HepG2 (cell line): Measurements from ENCODE around the gene ZNF276. TPM values are rescaled to one million over a fixed set of nuclear protein-coding genes. Genes with fewer than 3 reads are reported as not detected.

Source experiments
- BRCA1 ChIP-seq: sonication (generic); formaldehyde crosslinking; IDR thresholded peaks from 2 replicates; pipeline ENCODE4 v1.4.0; 2020; ENCODE audit warnings: missing genetic modification reagents
- CEBPG ChIP-seq: IDR thresholded peaks from 2 replicates; pipeline ENCODE4 v1.6.1; 2016
- ELF3 ChIP-seq: IDR thresholded peaks from 2 replicates; pipeline ENCODE4 v1.6.1; 2016; ENCODE audit warnings: missing genetic modification reagents, missing compliant biosample characterization
- FLYWCH1 ChIP-seq: sonication (generic); formaldehyde crosslinking; IDR thresholded peaks from 2 replicates; pipeline ENCODE4 v1.8.1; 2023; ENCODE audit warnings: mild to moderate bottlenecking, missing genetic modification reagents
- GFI1 ChIP-seq: sonication (generic); formaldehyde crosslinking; IDR thresholded peaks from 2 replicates; pipeline ENCODE4 v1.5.0; 2020; ENCODE audit warnings: missing genetic modification reagents, mild to moderate bottlenecking, borderline replicate concordance
- HHEX ChIP-seq: IDR thresholded peaks from 2 replicates; pipeline ENCODE4 v1.6.1; 2016; ENCODE audit warnings: control low read depth
- HNF4A ChIP-seq: sonication (generic); formaldehyde crosslinking; IDR thresholded peaks from 2 replicates; pipeline ENCODE4 v1.4.0; 2020; ENCODE audit warnings: missing genetic modification reagents
- HOXA9 ChIP-seq: sonication (generic); formaldehyde crosslinking; IDR thresholded peaks from 2 replicates; pipeline ENCODE4 v1.8.1; 2022; ENCODE audit warnings: missing genetic modification reagents, mild to moderate bottlenecking, moderate library complexity, borderline replicate concordance
- PAX8 ChIP-seq: sonication (generic); formaldehyde crosslinking; IDR thresholded peaks from 2 replicates; pipeline ENCODE4 v1.8.0; 2022; ENCODE audit warnings: mild to moderate bottlenecking, missing genetic modification reagents, borderline replicate concordance
- REL ChIP-seq: sonication (generic); formaldehyde crosslinking; conservative IDR thresholded peaks from 2 replicates; pipeline ENCODE4 v1.8.0; 2022; ENCODE audit warnings: mild to moderate bottlenecking, missing genetic modification reagents, moderate library complexity
- RFX5 ChIP-seq: IDR thresholded peaks from 2 replicates; pipeline ENCODE4 v1.6.1; 2011; ENCODE audit warnings: low read depth, low read length, improper control_type of control experiment
- SOX13 ChIP-seq, 3 experiments: fragments of 450-650 bp in 1 of 3; sonication (generic) in 1 of 3; formaldehyde crosslinking in 1 of 3; IDR thresholded peaks in 2 of 3; conservative IDR thresholded peaks in 1 of 3; 2 replicates each; pipeline versions ENCODE4 v1.5.0 to v1.6.1; 2016 to 2020; ENCODE audit warnings: antibody characterized with exemption in 1 of 3, mild to moderate bottlenecking in 1 of 3, missing compliant biosample characterization in 1 of 3, missing genetic modification reagents in 1 of 3, moderate library complexity in 1 of 3
- SRY ChIP-seq: sonication (generic); formaldehyde crosslinking; IDR thresholded peaks from 2 replicates; pipeline ENCODE4 v1.8.0; 2022; ENCODE audit warnings: mild to moderate bottlenecking, missing genetic modification reagents
- TBP ChIP-seq: sonication (generic); formaldehyde crosslinking; IDR thresholded peaks from 2 replicates; pipeline ENCODE4 v1.5.0; 2020; ENCODE audit warnings: missing genetic modification reagents
- TGIF2 ChIP-seq: IDR thresholded peaks from 2 replicates; pipeline ENCODE4 v1.6.1; 2016; ENCODE audit warnings: control low read depth, missing compliant biosample characterization
- ZBTB3 ChIP-seq: sonication (generic); formaldehyde crosslinking; IDR thresholded peaks from 2 replicates; pipeline ENCODE4 v1.4.0; 2020; ENCODE audit warnings: low read depth, mild to moderate bottlenecking, moderate library complexity, missing genetic modification reagents, borderline replicate concordance
- ZFP1 ChIP-seq: IDR thresholded peaks from 2 replicates; pipeline ENCODE4 v1.6.1; 2016
- ZMAT3 ChIP-seq: sonication (generic); formaldehyde crosslinking; conservative IDR thresholded peaks from 2 replicates; pipeline ENCODE4 v1.7.0; 2021; ENCODE audit warnings: missing genetic modification reagents
- ZMYM3 ChIP-seq: sonication (generic); formaldehyde crosslinking; IDR thresholded peaks from 2 replicates; pipeline ENCODE4 v1.5.1; 2020; ENCODE audit warnings: mild to moderate bottlenecking, missing genetic modification reagents
- ZNF121 ChIP-seq: sonication (generic); formaldehyde crosslinking; IDR thresholded peaks from 2 replicates; pipeline ENCODE4 v1.5.0; 2020; ENCODE audit warnings: mild to moderate bottlenecking, missing genetic modification reagents
- ZNF180 ChIP-seq: sonication (generic); formaldehyde crosslinking; IDR thresholded peaks from 2 replicates; pipeline ENCODE4 v1.4.0; 2020; ENCODE audit warnings: low read depth, missing genetic modification reagents, borderline replicate concordance
- ZNF317 ChIP-seq: sonication (generic); formaldehyde crosslinking; IDR thresholded peaks from 2 replicates; pipeline ENCODE4 v1.5.0; 2020; ENCODE audit warnings: mild to moderate bottlenecking, missing genetic modification reagents
- ZNF337 ChIP-seq: sonication (generic); formaldehyde crosslinking; IDR thresholded peaks from 2 replicates; pipeline ENCODE4 v1.5.1; 2020; ENCODE audit warnings: missing genetic modification reagents, low read depth, mild to moderate bottlenecking, borderline replicate concordance
- ZNF34 ChIP-seq: sonication (generic); formaldehyde crosslinking; IDR thresholded peaks from 2 replicates; pipeline ENCODE4 v1.4.0; 2020; ENCODE audit warnings: mild to moderate bottlenecking, missing genetic modification reagents, borderline replicate concordance
- ZNF558 ChIP-seq: sonication (generic); formaldehyde crosslinking; IDR thresholded peaks from 2 replicates; pipeline ENCODE4 v1.9.0; 2022; ENCODE audit warnings: mild to moderate bottlenecking, missing genetic modification reagents, borderline replicate concordance
- ZNF605 ChIP-seq: sonication (generic); formaldehyde crosslinking; IDR thresholded peaks from 2 replicates; pipeline ENCODE4 v1.8.0; 2022; ENCODE audit warnings: mild to moderate bottlenecking, missing genetic modification reagents
- ZNF740 ChIP-seq: sonication (generic); formaldehyde crosslinking; IDR thresholded peaks from 2 replicates; pipeline ENCODE4 v1.4.0; 2020; ENCODE audit warnings: missing genetic modification reagents
- ZNF747 ChIP-seq: sonication (generic); formaldehyde crosslinking; IDR thresholded peaks from 2 replicates; pipeline ENCODE4 v1.8.1; 2023; ENCODE audit warnings: missing genetic modification reagents, mild to moderate bottlenecking, borderline replicate concordance
- polyA plus RNA-seq, 8 experiments: library from polyadenylated mRNA; depleted of rRNA in 3 of 8; stranded (reverse) in 7 of 8; unstranded in 1 of 8; fragments of >200 nt; fragmentation: Illumina TruSeq in 4 of 8; extraction: Trizol in 4 of 8; gene quantifications; 2 replicates each; pipeline versions ENCODE4 v1.2.1 to v1.2.3, GENCODE V29; 2011 to 2016; ENCODE audit warnings: low read depth in 4 of 8, missing spikeins in 1 of 8, mixed read lengths in 1 of 8; ENCODE audit not compliant: insufficient read depth in 1 of 8
- total RNA-seq, 5 experiments: library from RNA; depleted of rRNA; stranded (reverse); fragments of >200 nt; fragmentation: Illumina TruSeq; extraction: Trizol; gene quantifications; 2 replicates each; pipeline ENCODE4 v1.2.3, GENCODE V29; 2016; ENCODE audit warnings: low read depth in 1 of 5
- TF ChIP-seq, protein P1 (sequence below): sonication (generic); formaldehyde crosslinking; IDR thresholded peaks from 2 replicates; pipeline ENCODE4 v1.5.1; 2020; ENCODE audit warnings: mild to moderate bottlenecking, missing genetic modification reagents

The ZNF276 gene
- total and polyA plus RNA-seq, 2 of the 13 experiments (the other 11 are each of a cell fraction or from before 2014, with no cell fraction given), result 17.7 to 18.0 TPM

DNA sequence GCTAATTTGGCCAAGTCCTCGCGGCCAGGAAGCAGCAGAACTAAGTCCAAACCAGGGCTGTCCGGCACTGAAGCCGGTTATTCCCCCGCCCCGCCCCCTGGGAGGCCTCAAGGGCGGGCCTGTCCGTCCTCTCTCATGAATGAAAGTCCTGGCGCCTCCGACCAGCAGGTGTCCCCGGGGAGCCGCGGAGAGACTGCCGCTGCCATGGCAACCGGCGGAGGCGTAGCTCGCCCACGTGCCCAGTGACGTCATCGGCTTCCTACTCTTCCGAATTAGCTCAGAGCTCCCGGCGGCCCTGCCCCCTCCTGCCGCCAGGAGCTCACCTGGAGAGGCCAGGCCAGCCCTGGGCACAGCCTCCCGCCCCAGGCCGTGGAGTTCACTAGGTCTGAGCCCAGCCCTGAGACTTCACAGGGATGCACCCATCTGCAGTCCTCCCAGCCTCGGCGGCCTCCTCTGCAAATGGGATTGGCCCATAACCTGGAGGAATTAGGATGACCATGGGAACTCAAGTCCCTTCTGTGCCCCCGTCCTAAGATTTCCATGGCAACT, 21.2 kb upstream of the ZNF276 start (continued):
- TF ChIP-seq ZNF605 (CRISPR knock-in tag) (peak; percentile 94), ZNF337 (CRISPR knock-in tag) (no peak; the same call in 1 of the 2 replicates), ZNF121 (CRISPR knock-in tag) (peak; percentile 67), ZMYM3 (CRISPR knock-in tag) (no peak), ZNF747 (CRISPR knock-in tag) (peak; percentile 64; the same call in 1 of the 2 replicates), HNF4A (CRISPR knock-in tag) (peak; percentile 74), ZNF740 (CRISPR knock-in tag) (peak; percentile 25; the same call in 1 of the 2 replicates), ZNF558 (CRISPR knock-in tag) (no peak), ELF3 (CRISPR knock-in tag) (peak; percentile 80), SRY (CRISPR knock-in tag) (peak; percentile 74; the same call in 1 of the 2 replicates), REL (0 out of 2 replicates have a peak, but pooled peaks have one; percentile 5), ZFP1 (0 out of 2 replicates have a peak, but pooled peaks have one; percentile 15), HHEX (CRISPR knock-in tag) (0 out of 2 replicates have a peak, but pooled peaks have one; percentile 23), ZBTB3 (peak; percentile 69; the same call in 1 of the 2 replicates), TGIF2 (peak; percentile 77; the same call in 1 of the 2 replicates), TBP (CRISPR knock-in tag) (no peak), BRCA1 (no peak), RFX5 (peak; percentile 90), ZNF317 (CRISPR knock-in tag) (peak; percentile 27; the same call in 1 of the 2 replicates), ZNF180 (CRISPR knock-in tag) (no peak), GFI1 (CRISPR knock-in tag) (peak; percentile 67; the same call in 1 of the 2 replicates), CEBPG (peak; percentile 20; the same call in 1 of the 2 replicates), FLYWCH1 (CRISPR knock-in tag) (no peak), ZMAT3 (CRISPR knock-in tag) (peak; percentile 86), ZNF34 (CRISPR knock-in tag) (peak; percentile 83; the same call in 1 of the 2 replicates), SOX13 (IDR thresholded peaks at IDR 0.05) (no peak), SOX13 (CRISPR knock-in tag; conservative IDR thresholded peaks at IDR 0.05 in 1 of 2, IDR thresholded peaks at IDR 0.05 in 1 of 2) (0 out of 4 replicates have a peak, but pooled peaks of 1 of the 2 experiments have one; percentile 45), PAX8 (CRISPR knock-in tag) (0 out of 2 replicates have a peak, but pooled peaks have one; percentile 8), HOXA9 (CRISPR knock-in tag) (no peak)
- TF ChIP-seq, protein P1, sequence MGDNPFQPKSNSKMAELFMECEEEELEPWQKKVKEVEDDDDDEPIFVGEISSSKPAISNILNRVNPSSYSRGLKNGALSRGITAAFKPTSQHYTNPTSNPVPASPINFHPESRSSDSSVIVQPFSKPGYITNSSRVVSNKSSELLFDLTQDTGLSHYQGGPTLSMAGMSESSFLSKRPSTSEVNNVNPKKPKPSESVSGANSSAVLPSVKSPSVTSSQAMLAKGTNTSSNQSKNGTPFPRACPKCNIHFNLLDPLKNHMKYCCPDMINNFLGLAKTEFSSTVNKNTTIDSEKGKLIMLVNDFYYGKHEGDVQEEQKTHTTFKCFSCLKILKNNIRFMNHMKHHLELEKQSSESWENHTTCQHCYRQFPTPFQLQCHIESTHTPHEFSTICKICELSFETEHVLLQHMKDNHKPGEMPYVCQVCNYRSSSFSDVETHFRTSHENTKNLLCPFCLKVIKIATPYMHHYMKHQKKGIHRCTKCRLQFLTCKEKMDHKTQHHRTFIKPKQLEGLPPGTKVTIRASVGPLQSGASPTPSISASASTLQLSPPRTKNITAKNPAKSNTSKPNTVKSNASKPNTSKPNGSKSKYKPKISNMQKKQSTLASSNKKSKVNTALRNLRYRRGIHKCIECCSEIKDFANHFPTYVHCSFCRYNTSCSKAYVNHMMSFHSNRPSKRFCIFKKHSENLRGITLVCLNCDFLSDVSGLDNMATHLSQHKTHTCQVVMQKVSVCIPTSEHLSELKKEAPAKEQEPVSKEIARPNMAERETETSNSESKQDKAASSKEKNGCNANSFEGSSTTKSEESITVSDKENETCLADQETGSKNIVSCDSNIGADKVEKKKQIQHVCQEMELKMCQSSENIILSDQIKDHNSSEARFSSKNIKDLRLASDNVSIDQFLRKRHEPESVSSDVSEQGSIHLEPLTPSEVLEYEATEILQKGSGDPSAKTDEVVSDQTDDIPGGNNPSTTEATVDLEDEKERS, result peak; percentile 41; the same call in 1 of the 2 replicates
